ENCODE results near the gene DOCK4.

DNA sequence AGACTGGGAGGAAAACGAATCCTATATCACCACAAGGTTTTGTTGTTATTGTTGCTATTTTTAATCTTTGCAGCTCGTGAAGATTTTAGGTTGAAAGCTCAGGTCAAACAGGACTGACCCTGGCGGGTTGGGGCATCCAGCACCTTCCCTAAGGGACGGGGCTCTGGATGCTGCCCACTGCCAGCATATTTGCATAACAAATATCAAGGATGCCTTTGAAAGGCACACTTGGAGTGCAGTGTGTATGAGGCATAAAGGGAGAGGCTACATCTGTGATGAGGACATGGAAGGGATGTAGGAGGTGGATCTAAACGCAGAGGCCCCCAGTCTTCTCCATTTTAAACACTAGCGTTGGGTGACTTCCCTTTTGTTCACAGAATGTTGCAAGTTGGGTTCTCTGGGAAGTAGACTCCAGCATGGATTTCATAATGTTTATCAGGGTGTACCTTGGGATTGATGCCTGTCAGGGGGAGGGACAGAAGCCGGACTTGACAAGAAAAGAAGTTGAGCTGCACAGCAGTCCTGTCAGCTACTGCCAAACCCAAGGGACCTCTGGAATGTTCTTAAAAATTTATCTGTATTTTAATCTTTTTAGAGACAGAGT, 462.9 kb downstream of the DOCK4 start:
- no peak for TF ChIP-seq CTCF (IDR thresholded peaks at IDR 0.05)
- TF ChIP-seq EP300 (IDR thresholded peaks at IDR 0.05): no peak
